ENCODE results near the gene LLPH. TPM values are rescaled to one million over a fixed set of nuclear protein-coding genes. Genes with fewer than 3 reads are reported as not detected.

The LLPH gene
- total and polyA plus RNA-seq, 2 of the 13 experiments (the other 11 are each of a cell fraction or from before 2014, with no cell fraction given): 4.2 to 25.6 TPM

DNA sequence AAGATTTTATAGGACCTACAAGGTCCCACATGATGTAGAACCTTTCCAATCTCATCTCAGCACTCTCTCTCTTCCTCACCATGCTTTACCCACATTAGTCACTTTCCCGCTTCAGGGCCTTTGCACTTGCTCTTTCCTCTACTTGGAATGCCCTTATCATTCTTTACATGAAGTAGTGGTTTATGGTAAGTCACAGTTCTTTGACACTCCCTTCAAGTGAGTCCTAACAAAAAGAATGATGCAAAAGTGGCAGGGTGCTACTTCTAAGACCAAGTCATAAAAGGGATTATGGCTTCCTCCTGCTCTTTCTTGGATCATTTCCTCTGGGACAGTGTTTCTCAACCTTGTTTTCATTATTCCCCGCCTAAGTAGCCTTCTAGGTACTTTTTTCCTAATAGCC, 26.1 kb upstream of the LLPH start:
- ChIA-PET POLR2A (no interaction called here), CTCF (ENCODE audit: low intra/inter-chr PET ratio, low total read pairs) (no interaction called here)
- H3K36me3 ChIP-seq (replicated peaks in 1 of 2; ENCODE audit: control insufficient read depth in 1 of 2, insufficient read depth in 2 of 2, low read length in 2 of 2): no peaks in the 10 kb centered on the region
- H3K9me3 ChIP-seq (ENCODE audit: low read length): no peaks in the 10 kb centered on the region
- H4K20me1 ChIP-seq (ENCODE audit: insufficient read depth, low read length): no peaks in the 10 kb centered on the region
- no peak for ATAC-seq
- no peak overlapping the region for H3K4me2 ChIP-seq (ENCODE audit: low read depth, low read length)
- H2AFZ ChIP-seq (ENCODE audit: low read length): no peak overlapping the region
- no peaks in the 10 kb centered on the region for H3K79me2 ChIP-seq (ENCODE audit: insufficient read depth, low read length)
- in situ Hi-C loops (cut with HindIII; ENCODE audit: extremely low pct_ligation_motif_present, low pct_unique_long_range_greater_than_20kb): no loop called here
- BruUV-seq (replicated peaks): no TSS peak
- H3K9ac ChIP-seq (ENCODE audit: insufficient read depth, low read depth, low read length): no peak overlapping the region
- FAIRE-seq: no peak
- H3K4me3 ChIP-seq (replicated peaks in 1 of 3; ENCODE audit: insufficient read depth in 1 of 3, low read depth in 2 of 3, low read length in 3 of 3): no peak overlapping the region
- no peaks in the 10 kb centered on the region for H3K27me3 ChIP-seq (ENCODE audit: control insufficient read depth in 1 of 2, insufficient read depth in 2 of 2, low read length in 2 of 2)
- no peaks in the 10 kb centered on the region for H3K4me1 ChIP-seq (ENCODE audit: insufficient read depth, low read length)
- DNase-seq (ENCODE audit: low spot score): no peak
- no peak overlapping the region for H3K27ac ChIP-seq (ENCODE audit: extremely low read length, insufficient read depth, low read length)
- WGBS (ENCODE audit: low lambda C conversion rate): 100% methylated on average over 2 of the region's 2 CpGs
- intact Hi-C loops (cut with micrococcal nuclease; ENCODE audit: unreplicated experiment): no loop called here
- TF ChIP-seq ZNF740 (CRISPR knock-in tag; IDR thresholded peaks at IDR 0.05): no peak
- TF ChIP-seq ZNF460 (CRISPR knock-in tag; IDR thresholded peaks at IDR 0.05; ENCODE audit: borderline replicate concordance): no peak
- no peak for TF ChIP-seq ETS1 (CRISPR knock-in tag; IDR thresholded peaks at IDR 0.05)
- no peak for TF ChIP-seq ZNF556 (CRISPR knock-in tag; IDR thresholded peaks at IDR 0.05; ENCODE audit: borderline replicate concordance)
- no peak for TF ChIP-seq LCORL (IDR thresholded peaks at IDR 0.05)
- no peak for TF ChIP-seq LCORL (CRISPR knock-in tag; IDR thresholded peaks at IDR 0.05)
- TF ChIP-seq ZNF777 (CRISPR knock-in tag; IDR thresholded peaks at IDR 0.05): no peak
- TF ChIP-seq NR0B2 (CRISPR knock-in tag; IDR thresholded peaks at IDR 0.05): no peak
- no peak for TF ChIP-seq ZNF317 (CRISPR knock-in tag; IDR thresholded peaks at IDR 0.05)
- no peak for TF ChIP-seq ZNF101 (CRISPR knock-in tag; IDR thresholded peaks at IDR 0.05; ENCODE audit: borderline replicate concordance, low read depth)
- no peak for TF ChIP-seq YEATS2 (CRISPR knock-in tag; IDR thresholded peaks at IDR 0.05; ENCODE audit: borderline replicate concordance)
- TF ChIP-seq CHD2 (IDR thresholded peaks at IDR 0.05; ENCODE audit: low read depth, low read length): no peak
- no peak for TF ChIP-seq TRIM24 (CRISPR knock-in tag; IDR thresholded peaks at IDR 0.05)
- TF ChIP-seq, protein P1, sequence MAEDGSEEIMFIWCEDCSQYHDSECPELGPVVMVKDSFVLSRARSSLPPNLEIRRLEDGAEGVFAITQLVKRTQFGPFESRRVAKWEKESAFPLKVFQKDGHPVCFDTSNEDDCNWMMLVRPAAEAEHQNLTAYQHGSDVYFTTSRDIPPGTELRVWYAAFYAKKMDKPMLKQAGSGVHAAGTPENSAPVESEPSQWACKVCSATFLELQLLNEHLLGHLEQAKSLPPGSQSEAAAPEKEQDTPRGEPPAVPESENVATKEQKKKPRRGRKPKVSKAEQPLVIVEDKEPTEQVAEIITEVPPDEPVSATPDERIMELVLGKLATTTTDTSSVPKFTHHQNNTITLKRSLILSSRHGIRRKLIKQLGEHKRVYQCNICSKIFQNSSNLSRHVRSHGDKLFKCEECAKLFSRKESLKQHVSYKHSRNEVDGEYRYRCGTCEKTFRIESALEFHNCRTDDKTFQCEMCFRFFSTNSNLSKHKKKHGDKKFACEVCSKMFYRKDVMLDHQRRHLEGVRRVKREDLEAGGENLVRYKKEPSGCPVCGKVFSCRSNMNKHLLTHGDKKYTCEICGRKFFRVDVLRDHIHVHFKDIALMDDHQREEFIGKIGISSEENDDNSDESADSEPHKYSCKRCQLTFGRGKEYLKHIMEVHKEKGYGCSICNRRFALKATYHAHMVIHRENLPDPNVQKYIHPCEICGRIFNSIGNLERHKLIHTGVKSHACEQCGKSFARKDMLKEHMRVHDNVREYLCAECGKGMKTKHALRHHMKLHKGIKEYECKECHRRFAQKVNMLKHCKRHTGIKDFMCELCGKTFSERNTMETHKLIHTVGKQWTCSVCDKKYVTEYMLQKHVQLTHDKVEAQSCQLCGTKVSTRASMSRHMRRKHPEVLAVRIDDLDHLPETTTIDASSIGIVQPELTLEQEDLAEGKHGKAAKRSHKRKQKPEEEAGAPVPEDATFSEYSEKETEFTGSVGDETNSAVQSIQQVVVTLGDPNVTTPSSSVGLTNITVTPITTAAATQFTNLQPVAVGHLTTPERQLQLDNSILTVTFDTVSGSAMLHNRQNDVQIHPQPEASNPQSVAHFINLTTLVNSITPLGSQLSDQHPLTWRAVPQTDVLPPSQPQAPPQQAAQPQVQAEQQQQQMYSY (CRISPR knock-in tag; IDR thresholded peaks at IDR 0.05): no peak
- no peak for TF ChIP-seq ZNF703 (CRISPR knock-in tag; IDR thresholded peaks at IDR 0.05; ENCODE audit: borderline replicate concordance)
